HG03280 (cell line): ENCODE data around the gene PRDM15.

Experiments
- ATAC-seq: cut with Tn5 transposase; IDR thresholded peaks from one replicate; pipeline ENCODE4 v1.9.1; 2021; ENCODE audit warnings: mild to moderate bottlenecking, moderate library complexity; ENCODE audit not compliant: unreplicated experiment

The PRDM15 gene

DNA sequence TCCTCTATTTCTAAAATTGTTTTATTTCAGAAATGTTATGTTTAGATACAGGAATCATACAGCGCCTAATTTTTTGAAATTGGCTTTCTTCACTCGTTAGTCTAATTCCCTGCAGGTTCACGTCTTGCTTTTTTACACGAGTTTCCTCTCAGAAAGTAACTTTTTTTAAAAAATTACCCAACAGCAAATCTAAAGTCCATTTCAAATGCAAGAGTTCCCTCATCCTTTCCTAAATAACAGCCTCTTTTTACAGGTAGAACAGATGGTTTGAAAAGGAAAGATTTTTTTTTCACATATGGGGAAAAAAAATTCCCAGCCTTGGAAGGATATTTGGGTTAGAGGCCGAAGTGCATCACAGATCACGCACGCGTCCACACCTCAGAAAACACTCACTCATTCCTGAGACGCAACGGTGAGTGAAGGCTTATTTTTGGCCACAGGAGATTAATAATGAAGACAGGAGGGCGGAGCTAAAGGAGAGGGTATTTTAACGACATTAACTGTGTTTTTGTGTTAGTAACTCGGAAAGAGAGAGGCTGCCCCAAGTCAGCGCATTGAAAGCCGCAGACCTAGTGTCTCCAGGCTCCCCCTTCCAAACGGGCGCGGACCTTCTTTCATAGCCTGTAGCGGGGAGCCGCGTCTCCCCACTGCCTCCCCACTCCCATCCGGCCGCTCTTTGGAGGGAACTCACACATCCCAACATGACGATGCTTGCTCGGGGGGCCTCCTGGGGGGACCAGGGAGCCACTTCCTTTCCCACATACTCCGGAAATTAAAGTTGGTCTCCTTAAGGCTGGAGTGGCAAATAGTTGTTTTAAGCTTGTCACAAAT is 111.3 kb downstream of the PRDM15 start:
- no peak for ATAC-seq

DNA sequence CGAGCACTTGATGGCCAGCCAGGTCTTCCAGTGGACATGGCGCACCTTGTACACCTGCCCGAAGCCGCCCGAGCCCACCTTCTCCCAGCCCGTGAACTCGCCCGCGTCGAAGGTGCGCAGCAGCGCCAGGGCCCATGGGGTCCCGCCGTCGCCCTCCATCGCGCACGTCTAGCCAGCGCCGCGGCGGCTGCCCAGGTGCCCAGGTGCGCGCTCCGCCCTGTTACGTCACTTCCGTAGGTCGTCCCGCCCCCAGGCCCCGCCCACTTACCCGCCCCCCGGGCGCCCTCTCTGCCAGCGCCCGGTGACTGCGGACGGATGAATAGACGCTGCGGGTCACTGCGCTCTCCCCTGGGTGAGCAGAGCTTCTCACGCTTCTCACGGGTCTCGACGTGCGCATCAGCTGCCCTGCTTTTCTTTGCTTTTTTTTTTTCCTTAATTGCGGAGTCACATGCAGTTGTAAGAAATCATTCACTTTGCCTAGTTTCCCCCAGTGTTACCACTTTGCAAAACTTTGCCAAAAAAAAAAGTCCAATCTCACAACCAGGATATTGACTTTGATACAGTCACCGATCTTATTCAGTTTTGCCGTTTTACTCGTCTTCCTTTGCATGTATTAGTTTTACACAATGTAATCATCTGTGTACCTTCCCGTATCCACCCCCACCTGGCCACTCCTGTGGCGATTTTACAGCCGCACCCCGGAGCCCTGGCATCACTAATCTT is 112.1 kb downstream of the PRDM15 start, which contains the start of gene RIPK4:
TSS of gene RIPK4 (minus strand) at position 170 of the 723 bp plus-strand sequence. CDS start at position 159, 11 bp downstream.
- ATAC-seq, result peak; percentile 70

DNA sequence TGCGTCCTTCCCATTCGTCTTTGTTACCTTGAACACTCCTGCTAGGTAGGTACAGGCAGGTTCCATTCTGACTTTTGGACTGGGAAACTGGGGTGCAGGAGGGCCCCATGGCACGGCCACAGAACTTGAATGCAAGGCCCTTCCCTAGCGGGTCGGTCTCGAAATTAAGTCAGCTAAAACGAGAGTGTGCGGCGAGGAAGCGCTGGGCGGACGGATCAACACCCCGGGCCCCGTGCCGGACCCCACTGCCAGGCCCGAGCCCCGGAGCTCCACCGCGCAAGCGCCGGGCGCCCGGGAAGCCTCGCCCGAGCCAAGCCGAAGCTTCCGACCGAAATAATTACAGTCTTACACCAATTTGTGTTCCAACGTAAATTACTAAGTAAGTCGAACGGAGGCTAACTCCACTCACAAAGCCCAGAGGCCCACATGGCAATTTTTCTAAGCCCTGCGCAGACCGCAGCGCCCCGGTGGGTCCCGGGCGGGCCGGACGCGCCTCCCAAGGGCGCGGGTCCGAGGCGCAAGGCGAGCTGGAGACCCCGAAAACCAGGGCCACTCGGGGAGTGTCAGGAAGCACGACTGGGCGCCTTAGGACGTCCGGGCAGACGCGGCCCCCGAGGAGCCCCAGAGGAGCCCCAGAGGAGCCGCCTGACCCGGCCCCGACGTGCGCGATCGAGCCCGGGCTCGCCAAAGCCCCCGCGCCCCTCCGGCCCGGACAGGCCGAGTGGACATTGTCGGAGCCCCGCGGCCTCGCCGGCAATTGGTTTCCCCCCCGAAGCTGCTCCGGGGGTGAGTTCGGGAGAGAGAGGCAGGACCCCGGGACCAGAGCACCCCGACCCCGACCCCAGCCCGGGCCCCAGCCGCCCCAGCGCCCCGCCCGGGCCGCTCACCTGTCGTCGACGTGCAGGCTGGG is 112.9 kb downstream of the PRDM15 start:
- no peak for ATAC-seq

GRCh38 chr21:41765420-41765821 is 113.7 kb downstream of the PRDM15 start:
- ATAC-seq, result no peak

GRCh38 chr21:41764558-41765419 is 114.4 kb downstream of the PRDM15 start:
- no peak for ATAC-seq

GRCh38 chr21:41763996-41764395 is 115.1 kb downstream of the PRDM15 start:
- ATAC-seq, result no peak

- no peak for ATAC-seq
Observed at GRCh38 chr21:41763398-41763931, 115.7 kb downstream of the PRDM15 start.

DNA sequence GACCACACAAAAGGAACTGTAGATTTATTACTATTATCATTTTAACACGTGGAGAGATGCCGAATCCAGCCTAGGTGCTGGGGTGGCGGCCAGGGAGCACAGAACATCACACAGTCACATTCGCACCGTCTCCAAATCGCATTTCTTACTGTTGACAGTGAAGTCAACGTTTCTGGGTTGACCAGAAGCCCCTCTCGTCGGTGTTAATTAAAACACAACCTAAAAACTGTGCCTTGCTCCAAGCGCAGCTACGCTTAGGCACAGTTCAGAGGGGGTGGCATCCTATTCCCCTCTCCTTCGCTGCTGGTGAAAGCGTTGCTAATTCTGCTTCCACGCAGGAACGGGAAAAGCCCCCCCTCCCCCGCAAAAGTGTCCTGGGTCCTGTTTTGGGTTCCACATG is 116.4 kb downstream of the PRDM15 start:
- no peak for ATAC-seq

- no peak for ATAC-seq
Observed at GRCh38 chr21:41761934-41762635, 117.1 kb downstream of the PRDM15 start.

DNA sequence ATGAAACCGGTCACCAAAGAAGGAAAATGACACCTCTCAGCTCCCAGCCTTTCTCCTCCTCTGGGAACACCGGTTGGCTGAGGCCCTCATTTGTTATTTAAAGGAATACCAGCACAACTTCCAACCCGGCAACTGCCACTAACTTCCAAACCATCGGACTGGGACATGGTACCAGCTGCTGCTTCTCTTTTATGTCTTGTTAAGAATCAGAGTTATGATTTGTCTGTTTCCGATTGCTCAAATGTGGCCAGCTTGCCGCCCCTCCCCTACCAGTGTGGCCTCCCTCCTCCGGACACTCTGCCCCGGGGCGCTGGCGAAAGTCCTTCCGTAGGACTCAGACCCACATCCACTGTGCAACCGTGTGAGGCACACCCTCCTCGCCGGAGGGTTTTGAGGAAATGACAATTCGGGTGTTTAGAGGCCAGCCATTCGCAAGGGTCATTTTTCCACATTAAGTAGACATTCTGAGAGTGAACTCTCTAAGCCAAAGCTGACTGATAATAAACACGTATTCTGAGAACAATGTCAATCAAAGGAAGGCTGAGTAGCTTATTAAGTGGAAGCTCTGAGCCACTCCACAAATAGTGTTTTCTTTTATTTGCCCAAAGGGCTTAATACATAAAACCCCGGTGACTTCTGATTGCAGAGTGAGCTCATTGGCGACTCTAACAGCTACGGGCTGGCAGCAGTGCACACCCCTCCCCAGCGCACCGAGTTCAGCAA is 117.8 kb downstream of the PRDM15 start:
- no peak for ATAC-seq

DNA sequence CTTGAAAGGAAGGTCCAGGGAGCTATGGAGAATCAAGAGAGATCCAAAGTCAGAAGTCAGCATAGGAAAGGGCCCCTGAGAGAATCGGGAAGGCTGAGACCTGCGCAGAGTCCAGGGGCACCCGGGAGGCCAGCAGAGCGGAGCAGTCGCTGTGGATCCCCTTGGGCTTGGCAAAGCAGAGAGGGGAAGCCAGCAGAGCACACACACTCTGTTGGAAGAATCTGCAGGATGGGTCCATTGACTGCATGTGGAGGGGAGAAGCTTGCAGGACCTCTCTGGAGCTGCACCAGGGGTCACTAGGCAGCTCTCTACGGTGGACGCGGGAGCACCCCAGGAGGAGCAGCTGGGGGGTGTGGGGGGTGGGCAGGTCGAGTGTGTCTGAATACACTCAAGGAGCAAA is 118.7 kb downstream of the PRDM15 start:
- no peak for ATAC-seq

DNA sequence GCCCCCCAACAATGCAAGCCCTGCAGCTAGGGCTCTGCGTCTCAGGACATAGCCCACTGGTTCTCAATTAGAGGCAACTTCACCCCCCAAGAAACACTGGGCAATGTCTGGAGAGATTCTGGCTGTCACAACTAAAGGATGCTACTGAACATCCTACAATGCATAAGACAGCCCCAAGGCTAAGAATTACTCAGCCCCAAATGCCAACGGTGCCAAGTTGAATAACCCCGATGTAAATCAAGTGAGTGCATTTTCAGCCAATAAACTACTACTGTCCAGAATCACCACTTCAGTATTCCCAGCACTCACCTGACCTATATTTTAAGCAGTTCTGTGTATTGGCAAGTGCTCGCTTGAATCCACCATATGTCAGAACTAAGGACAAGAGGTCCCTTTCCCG is 119.2 kb downstream of the PRDM15 start:
- ATAC-seq, result no peak

DNA sequence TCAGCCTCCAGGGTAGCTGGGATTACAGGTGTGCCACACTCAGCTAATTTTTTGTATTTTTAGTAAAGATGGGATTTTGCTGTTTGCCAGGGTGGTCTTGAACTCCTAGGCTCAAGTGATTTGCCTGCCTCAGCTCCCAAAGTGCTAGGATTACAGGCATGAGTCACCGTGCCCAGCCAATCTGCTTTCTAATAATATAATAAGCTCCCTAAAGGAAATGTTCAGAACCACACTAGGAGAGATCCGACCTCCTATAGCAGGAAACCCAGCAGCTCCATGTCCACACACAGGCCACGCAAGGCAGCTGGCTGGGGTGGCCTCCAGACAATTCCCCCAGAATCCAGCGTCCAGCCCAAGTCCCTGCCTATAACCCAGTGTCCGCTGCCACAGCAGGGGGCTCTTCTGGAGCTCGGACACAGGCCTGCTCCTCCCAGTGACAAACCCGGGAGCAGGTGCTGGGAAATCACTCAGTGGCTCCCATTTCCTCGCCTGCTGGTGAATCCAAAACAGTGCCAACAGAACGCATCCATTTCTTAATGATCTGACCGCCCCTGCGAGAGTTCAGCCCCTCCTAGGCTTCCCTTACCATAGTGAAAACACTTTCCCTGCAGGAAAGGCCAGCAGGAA is 119.8 kb downstream of the PRDM15 start:
- no peak for ATAC-seq

GRCh38 chr21:41758550-41758949 is 120.6 kb downstream of the PRDM15 start:
- ATAC-seq, result no peak

- ATAC-seq, result no peak
Observed at GRCh38 chr21:41755934-41756773, 123.0 kb downstream of the PRDM15 start.

DNA sequence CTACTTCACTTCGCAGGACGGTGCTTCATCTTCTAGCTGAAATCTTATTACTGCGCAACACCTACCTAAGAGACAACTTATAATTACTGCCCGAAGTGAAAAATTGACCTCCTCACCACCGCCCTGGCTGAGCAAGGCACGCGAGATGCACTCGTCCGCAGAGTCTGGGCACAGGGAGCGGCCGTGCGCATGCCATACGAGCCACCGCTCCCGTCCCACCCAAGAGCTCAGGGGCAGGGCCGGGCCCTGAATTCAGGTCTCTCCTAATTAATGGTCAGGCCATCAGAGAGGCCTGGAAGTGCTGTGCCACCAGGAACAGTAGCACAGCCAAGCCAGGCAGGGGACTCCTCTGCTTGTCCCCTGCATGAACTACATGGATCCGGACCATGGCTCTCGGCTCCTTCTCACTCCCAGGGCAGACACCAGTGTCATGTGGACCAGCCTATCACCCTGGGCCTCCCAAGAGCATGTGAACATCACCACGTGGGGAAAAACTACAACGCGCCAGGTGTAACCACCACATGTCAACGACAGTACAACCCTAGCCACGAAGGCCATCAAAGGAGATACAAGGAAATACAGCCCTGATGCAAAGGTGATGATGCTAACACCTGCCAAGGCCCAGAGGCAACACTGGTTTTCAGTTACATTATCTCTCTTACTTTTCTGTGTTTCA is 123.7 kb downstream of the PRDM15 start:
- ATAC-seq, result no peak

- no peak for ATAC-seq
Observed at GRCh38 chr21:41754479-41754891, 124.7 kb downstream of the PRDM15 start.
